ENCODE results near the gene PITRM1.
A peak's percentile ranks its signal among the peaks of the same experiment; 100 is the strongest.
"Not testable (repeated sequence)": the region's sequence is repeated elsewhere in the genome, so short reads cannot be mapped to it uniquely, and the experiment has no call there.

Gene PITRM1

GRCh38 chr10:3196958-3197347 lies 24.4 kb upstream of the PITRM1 start:
- Histone ChIP-seq H3K36me3 (ENCODE audit: control insufficient read depth in 1 of 2, insufficient read depth in 2 of 2, low read length in 2 of 2) (no peaks in the 10 kb centered on the region), H3K9me3 (ENCODE audit: control insufficient read depth in 1 of 2, low read length in 2 of 2) (no peaks in the 10 kb centered on the region), H3K4me3 (ENCODE audit: low read depth in 1 of 2, low read length in 2 of 2) (peak overlapping the region; percentile 27 to 45), H3K27ac (ENCODE audit: low read length) (no peak overlapping the region), H3K27me3 (ENCODE audit: low read depth, low read length) (no peaks in the 10 kb centered on the region), H3K4me1 (ENCODE audit: control insufficient read depth in 1 of 2, insufficient read depth in 2 of 2, low read length in 2 of 2) (peaks cover 0 to 7% of the 10 kb centered on the region in 2 donors)

GRCh38 chr10:3196482-3196881 lies 23.9 kb upstream of the PITRM1 start:
- no peaks in the 10 kb centered on the region for H3K9me3 ChIP-seq (ENCODE audit: control insufficient read depth in 1 of 2, low read length in 2 of 2)
- H3K4me1 ChIP-seq (ENCODE audit: control insufficient read depth in 1 of 2, insufficient read depth in 2 of 2, low read length in 2 of 2), result peaks cover 0 to 7% of the 10 kb centered on the region in 2 donors
- H3K36me3 ChIP-seq (ENCODE audit: control insufficient read depth in 1 of 2, insufficient read depth in 2 of 2, low read length in 2 of 2), result no peaks in the 10 kb centered on the region
- H3K4me3 ChIP-seq (ENCODE audit: low read depth in 1 of 2, low read length in 2 of 2), result no peak overlapping the region
- H3K27ac ChIP-seq (ENCODE audit: low read length), result no peak overlapping the region
- no peaks in the 10 kb centered on the region for H3K27me3 ChIP-seq (ENCODE audit: low read depth, low read length)

GRCh38 chr10:3195726-3196125 lies 23.1 kb upstream of the PITRM1 start:
- Histone ChIP-seq H3K27me3 (ENCODE audit: low read depth, low read length) (no peaks in the 10 kb centered on the region), H3K4me1 (ENCODE audit: control insufficient read depth in 1 of 2, insufficient read depth in 2 of 2, low read length in 2 of 2) (peaks cover 0 to 7% of the 10 kb centered on the region in 2 donors), H3K9me3 (ENCODE audit: control insufficient read depth in 1 of 2, low read length in 2 of 2) (no peaks in the 10 kb centered on the region), H3K27ac (ENCODE audit: low read length) (no peak overlapping the region), H3K4me3 (ENCODE audit: low read depth in 1 of 2, low read length in 2 of 2) (no peak overlapping the region), H3K36me3 (ENCODE audit: control insufficient read depth in 1 of 2, insufficient read depth in 2 of 2, low read length in 2 of 2) (no peaks in the 10 kb centered on the region)

GRCh38 chr10:3195286-3195685 lies 22.7 kb upstream of the PITRM1 start:
- no peak overlapping the region for H3K27ac ChIP-seq (ENCODE audit: low read length)
- H3K9me3 ChIP-seq (ENCODE audit: control insufficient read depth in 1 of 2, low read length in 2 of 2), result no peaks in the 10 kb centered on the region
- no peak overlapping the region for H3K4me3 ChIP-seq (ENCODE audit: low read depth in 1 of 2, low read length in 2 of 2)
- no peaks in the 10 kb centered on the region for H3K27me3 ChIP-seq (ENCODE audit: low read depth, low read length)
- H3K36me3 ChIP-seq (ENCODE audit: control insufficient read depth in 1 of 2, insufficient read depth in 2 of 2, low read length in 2 of 2), result no peaks in the 10 kb centered on the region
- H3K4me1 ChIP-seq (ENCODE audit: control insufficient read depth in 1 of 2, insufficient read depth in 2 of 2, low read length in 2 of 2), result peaks cover 0 to 7% of the 10 kb centered on the region in 2 donors

GRCh38 chr10:3194871-3195270 lies 22.3 kb upstream of the PITRM1 start:
- Histone ChIP-seq H3K36me3 (ENCODE audit: control insufficient read depth in 1 of 2, insufficient read depth in 2 of 2, low read length in 2 of 2) (no peaks in the 10 kb centered on the region), H3K27me3 (ENCODE audit: low read depth, low read length) (no peaks in the 10 kb centered on the region), H3K4me1 (ENCODE audit: control insufficient read depth in 1 of 2, insufficient read depth in 2 of 2, low read length in 2 of 2) (peaks cover 0 to 7% of the 10 kb centered on the region in 2 donors), H3K27ac (ENCODE audit: low read length) (no peak overlapping the region), H3K9me3 (ENCODE audit: control insufficient read depth in 1 of 2, low read length in 2 of 2) (no peaks in the 10 kb centered on the region), H3K4me3 (ENCODE audit: low read depth in 1 of 2, low read length in 2 of 2) (no peak overlapping the region)

- H3K4me3 ChIP-seq (ENCODE audit: low read depth in 1 of 2, low read length in 2 of 2), result peak overlapping the region in 1 of 2 donors; percentile 52
- H3K9me3 ChIP-seq (ENCODE audit: control insufficient read depth in 1 of 2, low read length in 2 of 2), result no peaks in the 10 kb centered on the region
- peaks cover 0 to 7% of the 10 kb centered on the region in 2 donors for H3K4me1 ChIP-seq (ENCODE audit: control insufficient read depth in 1 of 2, insufficient read depth in 2 of 2, low read length in 2 of 2)
- no peaks in the 10 kb centered on the region for H3K27me3 ChIP-seq (ENCODE audit: low read depth, low read length)
- H3K27ac ChIP-seq (ENCODE audit: low read length), result no peak overlapping the region
- no peaks in the 10 kb centered on the region for H3K36me3 ChIP-seq (ENCODE audit: control insufficient read depth in 1 of 2, insufficient read depth in 2 of 2, low read length in 2 of 2)
Observed at GRCh38 chr10:3193751-3194150, 21.2 kb upstream of the PITRM1 start.

- no peaks in the 10 kb centered on the region for H3K36me3 ChIP-seq (ENCODE audit: control insufficient read depth in 1 of 2, insufficient read depth in 2 of 2, low read length in 2 of 2)
- H3K27ac ChIP-seq (ENCODE audit: low read length), result no peak overlapping the region
- H3K4me3 ChIP-seq (ENCODE audit: low read depth in 1 of 2, low read length in 2 of 2), result peak overlapping the region; percentile 18 to 52
- H3K27me3 ChIP-seq (ENCODE audit: low read depth, low read length), result no peaks in the 10 kb centered on the region
- no peaks in the 10 kb centered on the region for H3K9me3 ChIP-seq (ENCODE audit: control insufficient read depth in 1 of 2, low read length in 2 of 2)
- H3K4me1 ChIP-seq (ENCODE audit: control insufficient read depth in 1 of 2, insufficient read depth in 2 of 2, low read length in 2 of 2), result peaks cover 0 to 7% of the 10 kb centered on the region in 2 donors
Observed at GRCh38 chr10:3192856-3193635, 20.5 kb upstream of the PITRM1 start.

GRCh38 chr10:3190817-3191216 lies 18.2 kb upstream of the PITRM1 start:
- H3K9me3 ChIP-seq (ENCODE audit: control insufficient read depth in 1 of 2, low read length in 2 of 2), result no peaks in the 10 kb centered on the region
- H3K36me3 ChIP-seq (ENCODE audit: control insufficient read depth in 1 of 2, insufficient read depth in 2 of 2, low read length in 2 of 2), result no peaks in the 10 kb centered on the region
- H3K27ac ChIP-seq (ENCODE audit: low read length), result no peak overlapping the region
- H3K4me3 ChIP-seq (ENCODE audit: low read depth in 1 of 2, low read length in 2 of 2), result no peak overlapping the region
- no peaks in the 10 kb centered on the region for H3K27me3 ChIP-seq (ENCODE audit: low read depth, low read length)
- H3K4me1 ChIP-seq (ENCODE audit: control insufficient read depth in 1 of 2, insufficient read depth in 2 of 2, low read length in 2 of 2), result no peaks in the 10 kb centered on the region

- H3K36me3 ChIP-seq (ENCODE audit: control insufficient read depth in 1 of 2, insufficient read depth in 2 of 2, low read length in 2 of 2); H3K27ac ChIP-seq (ENCODE audit: low read length); H3K27me3 ChIP-seq (ENCODE audit: low read depth, low read length): not testable (repeated sequence)
Observed at GRCh38 chr10:3187229-3187628, 14.6 kb upstream of the PITRM1 start.

GRCh38 chr10:3186368-3186767 lies 13.8 kb upstream of the PITRM1 start:
- no peaks in the 10 kb centered on the region for H3K4me1 ChIP-seq (ENCODE audit: control insufficient read depth in 1 of 2, insufficient read depth in 2 of 2, low read length in 2 of 2)
- H3K27ac ChIP-seq (ENCODE audit: low read length), result no peak overlapping the region
- H3K4me3 ChIP-seq (ENCODE audit: low read depth in 1 of 2, low read length in 2 of 2), result no peak overlapping the region
- no peaks in the 10 kb centered on the region for H3K27me3 ChIP-seq (ENCODE audit: low read depth, low read length)
- no peaks in the 10 kb centered on the region for H3K9me3 ChIP-seq (ENCODE audit: control insufficient read depth in 1 of 2, low read length in 2 of 2)
- H3K36me3 ChIP-seq (ENCODE audit: control insufficient read depth in 1 of 2, insufficient read depth in 2 of 2, low read length in 2 of 2), result no peaks in the 10 kb centered on the region

More at GRCh38 chr10:3187229-3187628, 14.6 kb upstream of the PITRM1 start:
- not testable (repeated sequence) for H3K4me1 ChIP-seq (ENCODE audit: control insufficient read depth in 1 of 2, insufficient read depth in 2 of 2, low read length in 2 of 2); H3K9me3 ChIP-seq (ENCODE audit: control insufficient read depth in 1 of 2, low read length in 2 of 2); H3K4me3 ChIP-seq (ENCODE audit: low read depth in 1 of 2, low read length in 2 of 2)

- Histone ChIP-seq H3K9me3 (ENCODE audit: control insufficient read depth in 1 of 2, low read length in 2 of 2) (no peaks in the 10 kb centered on the region), H3K4me1 (ENCODE audit: control insufficient read depth in 1 of 2, insufficient read depth in 2 of 2, low read length in 2 of 2) (no peaks in the 10 kb centered on the region), H3K27me3 (ENCODE audit: low read depth, low read length) (no peaks in the 10 kb centered on the region), H3K36me3 (ENCODE audit: control insufficient read depth in 1 of 2, insufficient read depth in 2 of 2, low read length in 2 of 2) (no peaks in the 10 kb centered on the region), H3K27ac (ENCODE audit: low read length) (no peak overlapping the region), H3K4me3 (ENCODE audit: low read depth in 1 of 2, low read length in 2 of 2) (no peak overlapping the region)
Observed at GRCh38 chr10:3185386-3185785, 12.8 kb upstream of the PITRM1 start.
